Measurements from ENCODE around the gene ADGRB2. TPM values are rescaled to one million over a fixed set of nuclear protein-coding genes. Genes with fewer than 3 reads are reported as not detected.
A peak's percentile ranks its signal among the peaks of the same experiment; 100 is the strongest.

The ADGRB2 gene, protein sequence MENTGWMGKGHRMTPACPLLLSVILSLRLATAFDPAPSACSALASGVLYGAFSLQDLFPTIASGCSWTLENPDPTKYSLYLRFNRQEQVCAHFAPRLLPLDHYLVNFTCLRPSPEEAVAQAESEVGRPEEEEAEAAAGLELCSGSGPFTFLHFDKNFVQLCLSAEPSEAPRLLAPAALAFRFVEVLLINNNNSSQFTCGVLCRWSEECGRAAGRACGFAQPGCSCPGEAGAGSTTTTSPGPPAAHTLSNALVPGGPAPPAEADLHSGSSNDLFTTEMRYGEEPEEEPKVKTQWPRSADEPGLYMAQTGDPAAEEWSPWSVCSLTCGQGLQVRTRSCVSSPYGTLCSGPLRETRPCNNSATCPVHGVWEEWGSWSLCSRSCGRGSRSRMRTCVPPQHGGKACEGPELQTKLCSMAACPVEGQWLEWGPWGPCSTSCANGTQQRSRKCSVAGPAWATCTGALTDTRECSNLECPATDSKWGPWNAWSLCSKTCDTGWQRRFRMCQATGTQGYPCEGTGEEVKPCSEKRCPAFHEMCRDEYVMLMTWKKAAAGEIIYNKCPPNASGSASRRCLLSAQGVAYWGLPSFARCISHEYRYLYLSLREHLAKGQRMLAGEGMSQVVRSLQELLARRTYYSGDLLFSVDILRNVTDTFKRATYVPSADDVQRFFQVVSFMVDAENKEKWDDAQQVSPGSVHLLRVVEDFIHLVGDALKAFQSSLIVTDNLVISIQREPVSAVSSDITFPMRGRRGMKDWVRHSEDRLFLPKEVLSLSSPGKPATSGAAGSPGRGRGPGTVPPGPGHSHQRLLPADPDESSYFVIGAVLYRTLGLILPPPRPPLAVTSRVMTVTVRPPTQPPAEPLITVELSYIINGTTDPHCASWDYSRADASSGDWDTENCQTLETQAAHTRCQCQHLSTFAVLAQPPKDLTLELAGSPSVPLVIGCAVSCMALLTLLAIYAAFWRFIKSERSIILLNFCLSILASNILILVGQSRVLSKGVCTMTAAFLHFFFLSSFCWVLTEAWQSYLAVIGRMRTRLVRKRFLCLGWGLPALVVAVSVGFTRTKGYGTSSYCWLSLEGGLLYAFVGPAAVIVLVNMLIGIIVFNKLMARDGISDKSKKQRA (N-terminal part only)
- 10 to 100 TPM in 1 of 4 donors, 1 to 10 TPM in 3; 1.6 to 10.5 (median 4.1) TPM for total RNA-seq

GRCh38 chr1:31764312-31765040, at the start of gene ADGRB2:
Gene ADGRB2 (minus strand): TSS chr1:31764340. CDS start chr1:31757221, 7,119 bp downstream.
- peaks cover 0 to 47% (median 26%) of the 10 kb centered on the region in 4 donors for H3K4me1 ChIP-seq
- TF ChIP-seq POLR2A (IDR thresholded peaks at IDR 0.05) (no peak), CTCF (IDR thresholded peaks at IDR 0.05) (peak in 2 of 5 experiments; percentile 22 to 26), EP300 (IDR thresholded peaks at IDR 0.05) (no peak)
- H3K27me3 ChIP-seq, result peaks cover 0 to 30% of the 10 kb centered on the region in 2 donors
- peak within 1 kb of the TSS; percentile 36 to 65 (median 46) for H3K4me3 ChIP-seq
- 7 to 10% methylated on average over 17 to 34 of the region's 59 CpGs for WGBS, 2 donors
- H3K36me3 ChIP-seq, result no peaks in the 10 kb centered on the region
- no peaks in the 10 kb centered on the region for H3K9me3 ChIP-seq
- H3K27ac ChIP-seq, result no peak within 1 kb of the TSS
- DNase-seq (ENCODE audit: low spot score in 2 of 2), result no peak

- Histone ChIP-seq H3K36me3 (no peaks in the 10 kb centered on the region), H3K4me3 (no peak overlapping the region), H3K27ac (no peak overlapping the region), H3K9me3 (no peaks in the 10 kb centered on the region), H3K27me3 (no peaks in the 10 kb centered on the region), H3K4me1 (peaks cover 0 to 5% (median 0%) of the 10 kb centered on the region in 4 donors)
- WGBS, 2 donors, result 78 to 80% methylated on average over 9 of the region's 9 CpGs
- DNase-seq (ENCODE audit: low spot score in 2 of 2), result no peak
- no peak for TF ChIP-seq CTCF (IDR thresholded peaks at IDR 0.05)
- no peak for TF ChIP-seq POLR2A (IDR thresholded peaks at IDR 0.05)
- TF ChIP-seq EP300 (IDR thresholded peaks at IDR 0.05), result no peak
Measured at GRCh38 chr1:31812158-31812829, 48.2 kb upstream of the ADGRB2 start.

DNA sequence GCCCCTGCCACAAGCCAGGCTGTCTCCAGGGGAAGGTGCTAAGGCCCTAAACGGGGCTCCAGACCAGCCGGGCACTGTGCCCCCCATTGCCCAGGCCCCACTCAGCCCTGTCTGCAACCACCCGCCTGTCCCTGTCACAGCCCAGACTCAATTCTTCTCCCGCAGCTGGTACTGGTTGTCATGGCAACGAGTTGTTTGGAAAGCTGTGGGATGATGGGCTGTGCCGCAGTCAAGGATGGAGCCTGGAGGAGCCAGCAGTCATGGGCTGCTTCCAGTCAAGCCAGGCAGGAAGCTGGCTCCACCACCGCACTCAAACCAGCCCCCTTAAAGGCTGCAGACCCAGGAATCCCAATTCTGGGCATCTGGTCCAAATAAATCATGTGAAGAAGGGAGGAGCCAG, 47.5 kb upstream of the ADGRB2 start:
- Histone ChIP-seq H3K9me3 (no peaks in the 10 kb centered on the region), H3K4me1 (peaks cover 0 to 5% (median 0%) of the 10 kb centered on the region in 4 donors), H3K27ac (no peak overlapping the region), H3K36me3 (no peaks in the 10 kb centered on the region), H3K4me3 (no peak overlapping the region), H3K27me3 (no peaks in the 10 kb centered on the region)
- no peak for DNase-seq (ENCODE audit: low spot score in 2 of 2)
- TF ChIP-seq EP300 (IDR thresholded peaks at IDR 0.05) (no peak), POLR2A (IDR thresholded peaks at IDR 0.05) (no peak), CTCF (IDR thresholded peaks at IDR 0.05) (no peak)
- WGBS, 2 donors, result 31 to 34% methylated on average over 7 of the region's 7 CpGs

DNA sequence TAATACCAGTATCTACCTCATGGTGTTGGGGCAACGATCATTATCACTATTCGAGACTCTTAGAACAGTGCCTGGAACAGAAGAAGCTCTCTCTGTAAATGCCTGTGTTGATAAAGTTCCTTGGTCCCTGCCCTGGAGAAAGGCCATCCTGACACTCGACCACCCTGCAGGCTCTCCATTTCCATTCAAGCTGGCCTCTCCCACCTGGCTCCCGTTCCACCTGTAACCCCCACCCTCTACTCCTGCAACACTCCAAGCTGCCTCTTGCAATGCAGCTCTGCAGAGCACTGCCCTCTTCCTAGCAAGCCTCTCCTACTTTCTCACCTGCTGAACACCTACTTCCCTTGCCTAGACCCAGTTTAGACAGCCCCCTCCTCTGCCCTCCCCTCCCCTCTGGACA, 45.6 kb upstream of the ADGRB2 start:
- Histone ChIP-seq H3K27ac (no peak overlapping the region), H3K4me3 (no peak overlapping the region), H3K4me1 (no peaks in the 10 kb centered on the region), H3K36me3 (no peaks in the 10 kb centered on the region), H3K27me3 (no peaks in the 10 kb centered on the region), H3K9me3 (no peaks in the 10 kb centered on the region)
- 67 to 69% methylated on average over 4 of the region's 4 CpGs for WGBS, 2 donors
- no peak for DNase-seq (ENCODE audit: low spot score in 2 of 2)
- no peak for TF ChIP-seq CTCF (IDR thresholded peaks at IDR 0.05)
- TF ChIP-seq EP300 (IDR thresholded peaks at IDR 0.05), result no peak
- TF ChIP-seq POLR2A (IDR thresholded peaks at IDR 0.05), result no peak
